HG03575 (cell line): ENCODE results near the gene EME1.

Experiments used
- ATAC-seq: cut with Tn5 transposase; IDR thresholded peaks from one replicate; pipeline ENCODE4 v1.9.1; 2021; ENCODE audit not compliant: unreplicated experiment, insufficient number of reproducible peaks, low FRiP score; ENCODE audit errors: extremely low read depth

Gene EME1

DNA sequence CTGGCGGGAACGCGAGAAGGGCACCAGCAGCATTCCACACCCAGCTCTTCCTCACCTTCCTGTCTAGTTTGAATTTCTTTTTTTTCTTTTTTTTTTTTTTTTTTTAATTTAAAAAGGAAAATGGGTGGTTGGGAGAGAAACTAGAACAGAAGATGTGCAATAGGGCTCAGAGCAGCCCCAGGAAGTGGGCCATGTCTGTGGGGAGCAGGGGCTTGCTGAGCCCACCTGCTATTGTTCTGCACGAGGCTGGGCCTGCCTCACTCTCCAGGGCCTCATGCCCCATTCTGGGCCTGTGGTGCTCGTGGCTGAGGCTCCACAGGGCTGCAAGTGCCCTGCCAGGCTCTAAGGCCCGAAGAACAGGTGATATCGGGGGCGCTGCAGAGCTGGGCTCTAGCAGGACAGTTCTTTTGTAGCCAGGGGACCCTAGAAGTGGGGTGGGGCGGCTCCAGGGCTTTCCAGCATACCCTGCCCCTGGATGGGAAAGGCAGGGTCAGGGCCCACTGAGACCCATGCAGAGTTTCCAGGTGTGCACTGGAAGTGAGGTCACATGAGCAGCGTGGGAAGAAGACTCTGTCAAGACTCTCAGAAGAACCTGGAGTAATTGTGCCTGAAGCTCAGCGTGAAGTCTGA lies 12.4 kb upstream of the EME1 start:
- ATAC-seq: no peak

- no peak for ATAC-seq
These were observed 11.2 kb upstream of the EME1 start for GRCh38 chr17:50361561-50362480.

DNA sequence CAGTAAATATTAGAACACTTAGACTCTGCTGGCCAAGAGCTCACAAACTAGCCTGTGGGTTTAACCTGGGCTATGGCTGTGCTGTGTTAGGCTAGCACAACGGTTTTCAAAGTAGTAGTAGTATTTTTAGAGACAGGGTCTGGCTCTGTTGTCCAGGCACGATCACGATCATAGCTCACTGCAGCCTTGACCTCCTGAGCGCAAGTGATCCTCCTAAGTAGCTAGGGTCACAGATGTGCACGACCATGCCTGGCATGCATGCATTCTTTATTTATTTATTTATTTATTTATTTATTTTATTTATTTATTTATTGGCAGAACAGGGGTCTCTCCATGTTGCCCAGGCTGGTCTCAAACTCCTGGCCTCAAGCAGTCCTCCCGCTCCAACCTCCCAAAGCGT lies 10.4 kb upstream of the EME1 start:
- no peak for ATAC-seq

DNA sequence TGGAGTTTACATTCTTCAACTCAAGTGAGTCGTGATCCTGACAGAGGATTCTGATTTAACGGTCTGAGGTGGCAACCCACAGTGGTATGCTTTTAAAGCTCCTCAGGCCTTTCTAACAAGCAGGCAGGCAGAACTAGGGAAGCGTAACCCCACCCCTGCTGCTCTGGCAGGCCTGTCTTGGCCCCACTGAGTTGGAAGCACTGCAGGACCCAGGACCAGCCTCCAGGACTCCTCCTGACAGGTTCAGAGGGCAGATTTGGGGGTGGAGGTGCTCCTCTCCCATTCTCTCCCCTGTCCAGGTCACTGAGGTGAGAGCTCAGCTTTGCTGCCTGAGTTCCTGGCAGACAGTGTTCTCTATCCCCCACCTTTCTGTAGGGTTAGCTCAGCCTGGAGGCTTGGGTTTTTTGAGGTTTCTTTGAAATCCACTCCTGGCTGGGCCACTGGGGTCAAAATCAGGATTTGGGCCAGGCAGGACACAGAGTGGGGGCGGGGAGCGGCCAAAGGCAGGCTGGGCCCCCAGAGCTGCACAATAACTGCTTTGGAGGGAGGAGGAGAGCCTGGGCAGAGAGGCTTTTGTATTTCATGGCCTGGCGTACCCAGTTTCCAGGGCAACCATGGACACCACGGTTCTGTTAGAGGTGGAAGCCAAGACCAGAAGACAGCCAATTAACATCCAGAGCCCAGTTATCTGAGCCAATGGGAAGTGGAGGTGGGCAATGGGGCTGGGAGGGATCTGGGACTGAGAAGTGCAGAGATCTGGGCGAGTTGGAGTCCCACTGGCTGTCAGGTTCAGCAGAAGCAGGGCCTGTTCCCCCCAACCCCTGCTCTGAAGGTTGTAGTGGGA lies 9.6 kb upstream of the EME1 start:
- no peak for ATAC-seq

DNA sequence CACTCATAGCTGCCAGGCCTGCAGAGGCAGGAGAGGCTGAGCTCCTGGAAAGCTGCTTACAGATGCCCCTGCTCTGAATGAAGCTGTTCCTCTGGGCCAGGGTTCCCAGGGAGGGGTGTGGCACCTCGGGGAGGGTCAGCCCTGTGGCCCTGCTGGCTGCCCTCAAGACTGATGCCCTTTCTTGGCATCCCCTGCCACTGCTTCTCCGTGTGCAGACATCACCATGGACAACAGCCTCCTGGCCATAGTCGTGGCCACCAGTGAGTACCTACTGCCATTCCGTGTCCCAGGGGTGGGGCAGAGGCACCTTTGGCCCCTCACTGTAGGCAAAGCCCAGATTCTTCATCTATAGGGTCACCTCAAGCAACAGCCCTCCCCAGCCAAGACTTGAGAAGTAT lies 9.0 kb upstream of the EME1 start:
- no peak for ATAC-seq

DNA sequence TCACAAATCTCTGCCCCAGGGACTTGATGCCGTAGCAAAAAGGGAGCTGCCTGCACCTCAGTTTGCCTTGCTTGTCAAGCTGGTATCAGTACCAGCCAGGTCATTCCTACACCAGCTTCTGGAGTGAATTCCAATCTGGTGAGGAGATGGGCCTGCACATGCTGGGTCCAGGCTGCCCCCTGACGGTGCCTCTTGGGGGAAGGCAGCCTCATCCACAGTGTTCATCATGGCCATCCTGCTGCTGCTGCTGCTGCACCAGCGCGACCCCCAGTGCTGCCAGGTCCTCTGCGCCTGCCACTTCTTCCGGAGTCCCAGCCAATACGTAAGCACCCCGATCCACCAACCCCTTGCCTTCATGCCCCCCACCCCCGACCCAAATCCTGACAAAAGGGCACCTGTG lies 8.3 kb upstream of the EME1 start:
- no peak for ATAC-seq

DNA sequence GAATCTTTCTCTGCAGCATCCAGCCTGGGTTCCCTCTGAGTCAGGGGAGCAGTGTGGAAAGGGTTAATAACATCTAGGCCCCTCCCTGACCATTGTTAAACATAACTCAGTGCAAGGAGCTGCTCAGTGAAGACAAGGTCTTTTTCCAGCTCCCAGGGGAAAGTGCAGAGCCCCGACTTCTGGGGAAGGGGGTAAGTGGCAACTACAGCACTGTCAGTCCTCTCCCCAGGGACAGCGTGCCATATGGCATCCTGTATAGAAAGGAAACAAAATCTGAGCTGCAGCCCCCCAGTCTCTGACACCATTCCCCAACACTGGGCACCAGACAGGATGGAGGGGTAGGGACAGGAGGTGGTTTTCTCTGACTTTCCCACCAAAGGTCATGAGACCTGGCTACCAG lies 7.9 kb upstream of the EME1 start:
- no peak for ATAC-seq

DNA sequence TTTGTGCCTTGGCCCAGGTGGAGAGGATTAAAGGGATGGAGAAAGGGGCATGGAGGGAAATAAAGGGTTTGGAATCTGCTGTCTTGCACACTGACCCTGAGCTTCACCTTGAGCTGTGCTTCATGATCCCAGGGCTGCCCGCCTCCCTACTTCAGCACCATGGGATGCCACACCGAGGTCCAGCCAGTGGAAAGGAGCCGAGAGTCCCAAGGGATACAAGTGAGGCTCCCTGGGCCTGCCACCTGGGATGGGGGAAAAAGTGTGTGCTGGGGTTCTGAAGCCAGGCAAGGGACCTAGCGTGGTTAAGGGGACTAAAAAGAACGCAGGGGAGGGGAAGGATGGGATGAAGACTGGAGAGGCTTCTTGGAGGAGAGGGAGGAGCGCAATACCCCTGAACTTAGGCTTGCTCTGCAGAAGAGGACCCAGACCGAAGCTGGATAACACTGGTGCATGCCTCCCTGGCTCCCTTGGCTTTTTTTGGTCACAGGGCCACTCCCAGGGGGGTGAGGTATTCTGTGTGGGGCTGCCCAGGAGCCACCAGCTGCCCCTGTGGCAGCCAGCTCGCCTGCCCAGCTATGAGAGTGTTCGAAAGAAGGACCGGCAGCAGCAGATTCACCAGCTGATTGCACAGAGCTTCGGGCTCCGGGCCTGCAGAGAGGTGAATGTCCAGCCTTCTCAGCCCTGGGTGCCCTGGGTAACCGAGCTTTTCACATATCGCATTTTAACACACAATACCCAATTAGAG lies 7.2 kb upstream of the EME1 start:
- ATAC-seq: no peak

- no peak for ATAC-seq
These were observed 5.6 kb upstream of the EME1 start for GRCh38 chr17:50367401-50367800.

GRCh38 chr17:50370052-50370451 lies 3.0 kb upstream of the EME1 start:
- ATAC-seq: no peak

GRCh38 chr17:50371526-50371925 lies 1.5 kb upstream of the EME1 start:
- no peak for ATAC-seq

DNA sequence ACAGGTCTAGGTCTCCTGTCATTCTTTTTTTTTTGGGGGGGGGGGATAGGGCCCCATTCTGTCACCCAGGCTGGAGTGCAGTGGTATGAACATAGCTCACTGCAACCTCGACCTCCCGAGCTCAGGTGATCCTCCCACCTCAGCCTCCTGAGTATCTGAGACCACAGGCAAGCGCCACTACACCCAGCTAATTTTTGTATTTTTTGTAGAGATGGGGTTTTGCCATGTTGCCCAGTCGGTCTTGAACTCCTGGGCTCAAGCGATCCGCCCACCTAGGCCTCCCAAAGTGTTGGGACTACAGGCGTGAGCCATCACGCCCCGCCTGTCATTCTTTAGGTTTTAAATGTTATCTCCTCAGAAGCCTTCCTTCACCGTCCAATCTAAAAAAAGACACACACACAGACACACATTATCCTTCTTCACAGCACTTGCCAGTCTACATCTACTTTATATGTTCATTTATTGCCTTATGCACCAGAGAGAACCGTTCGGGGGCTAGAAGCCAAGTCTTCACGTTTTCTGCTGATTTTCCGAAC lies 739 bp upstream of the EME1 start:
- ATAC-seq: no peak

DNA sequence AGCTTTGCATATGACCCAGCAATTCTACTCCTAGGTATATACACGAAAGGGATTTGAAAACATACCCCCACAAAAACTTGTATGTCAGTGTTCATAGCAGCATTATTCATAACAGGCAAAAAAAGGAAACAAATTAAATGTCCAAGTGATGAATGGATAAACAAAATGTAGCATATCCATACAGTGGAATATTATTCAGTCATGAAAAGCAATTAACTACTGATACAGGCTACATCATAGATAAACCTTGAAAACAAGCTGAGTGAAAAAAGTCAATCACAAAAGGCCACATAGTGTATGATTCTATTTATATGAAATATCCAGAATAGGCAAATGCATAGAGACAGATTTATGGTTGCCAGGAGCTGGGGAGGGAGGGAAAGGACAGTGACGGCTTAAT lies 676 bp downstream of the EME1 start:
- no peak for ATAC-seq

DNA sequence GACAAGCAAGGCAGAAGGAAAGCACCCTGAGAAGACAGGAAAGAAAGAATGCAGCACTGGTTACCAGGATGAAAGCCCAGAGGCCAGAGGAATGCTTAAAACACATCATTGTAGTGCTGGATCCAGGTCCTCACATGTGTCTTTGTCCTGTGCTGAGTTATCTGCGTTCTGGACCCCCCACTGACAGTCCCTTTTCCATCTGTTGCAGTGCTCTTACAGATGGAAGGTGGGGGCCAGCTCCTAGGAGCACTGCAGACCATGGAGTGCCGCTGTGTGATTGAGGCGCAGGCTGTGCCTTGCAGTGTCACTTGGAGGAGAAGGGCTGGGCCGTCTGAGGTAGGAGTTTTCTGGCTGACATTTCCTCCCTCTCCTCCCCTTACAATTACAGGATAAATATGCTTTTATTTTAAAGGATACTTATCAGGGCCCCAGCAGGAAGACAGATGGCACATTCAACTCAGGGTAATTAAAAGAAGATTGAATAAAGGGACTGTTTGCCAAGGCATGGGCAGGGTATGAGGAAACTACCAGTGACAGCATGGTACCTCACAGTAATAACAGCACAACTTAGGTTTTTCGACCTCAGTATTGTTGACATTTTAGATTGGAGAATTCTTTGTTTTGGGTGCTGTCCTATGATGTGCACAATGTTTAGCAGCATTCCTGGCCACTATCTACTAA lies 3.0 kb downstream of the EME1 start:
- ATAC-seq: no peak

GRCh38 chr17:50379351-50380132 lies 6.5 kb downstream of the EME1 start:
- ATAC-seq: no peak

DNA sequence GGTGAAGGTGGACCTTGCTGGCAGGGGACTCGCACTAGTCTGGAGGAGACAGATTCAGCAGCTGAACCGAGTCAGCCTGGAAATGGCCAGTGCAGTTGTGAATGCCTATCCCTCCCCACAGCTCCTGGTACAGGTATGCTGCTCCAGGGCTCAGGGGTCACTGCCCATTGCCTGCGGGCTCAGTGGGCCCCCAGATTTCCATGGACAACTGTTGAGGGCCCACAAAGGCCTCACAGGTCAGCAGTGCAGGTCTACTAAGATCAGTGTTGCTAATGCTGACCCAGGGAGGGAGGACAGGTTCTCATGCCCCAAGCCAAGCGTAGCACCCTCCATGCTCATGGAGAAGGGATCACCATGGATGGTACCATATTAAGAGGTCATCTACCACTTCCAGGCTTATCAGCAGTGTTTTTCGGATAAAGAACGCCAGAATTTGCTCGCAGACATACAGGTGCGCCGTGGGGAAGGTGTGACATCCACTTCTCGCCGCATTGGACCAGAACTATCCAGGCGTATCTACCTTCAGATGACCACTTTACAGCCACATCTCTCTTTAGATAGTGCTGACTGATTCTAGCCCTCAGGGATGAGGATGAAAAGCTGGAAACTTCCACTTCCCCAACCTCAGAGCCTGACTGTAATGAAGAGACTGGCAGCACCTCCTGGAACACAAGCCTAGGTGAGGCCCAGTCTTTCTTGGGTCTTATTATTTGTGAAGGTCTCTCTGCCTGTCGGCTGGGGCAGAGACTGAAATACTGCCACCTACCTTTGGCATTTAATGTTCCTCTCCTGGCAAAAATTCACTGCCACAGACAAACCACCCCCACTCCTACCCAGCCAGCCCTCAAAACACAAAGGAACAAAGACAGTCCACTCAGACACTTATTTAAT lies 7.6 kb downstream of the EME1 start:
- ATAC-seq: no peak
